Right renal pelvis (tissue), 4 donors: ENCODE results near the gene HAUS3. TPM values are rescaled to one million over a fixed set of nuclear protein-coding genes. Genes with fewer than 3 reads are reported as not detected.
A peak's percentile ranks its signal among the peaks of the same experiment; 100 is the strongest.

ENCODE experiments used
- DNase-seq, 4 donors: peaks; one replicate each; pipeline ENCODE4 v3.0.0-alpha.2; 2013; ENCODE audit warnings: low read depth in 4 of 4, low spot score in 3 of 4, missing footprints in 1 of 4
- polyA plus RNA-seq, 4 donors: library from polyadenylated mRNA; unstranded; fragments of 120-200 nt; gene quantifications; one replicate each; pipeline ENCODE4 v1.2.1, GENCODE V29; 2013; ENCODE audit not compliant: insufficient read length in 4 of 4

The HAUS3 gene
- polyA plus RNA-seq, 4 donors: 18.7 to 23.1 (median 22.4) TPM

- DNase-seq: no peak
Observed at GRCh38 chr4:2265113-2266110, 23.5 kb upstream of the HAUS3 start.

GRCh38 chr4:2264481-2265041, 22.6 kb upstream of the HAUS3 start:
- no peak for DNase-seq

GRCh38 chr4:2263926-2264321, 22.0 kb upstream of the HAUS3 start:
- no peak for DNase-seq

- DNase-seq: no peak
Observed at GRCh38 chr4:2262944-2263250, 21.0 kb upstream of the HAUS3 start.

GRCh38 chr4:2262145-2262943, 20.4 kb upstream of the HAUS3 start:
- DNase-seq: peak; percentile 93 to 99 (median 98)

GRCh38 chr4:2261853-2262144, 19.9 kb upstream of the HAUS3 start, which contains the start of gene MXD4:
Gene MXD4 (minus strand): TSS chr4:2262109. CDS start chr4:2261980, 129 bp downstream.
- DNase-seq: no peak

GRCh38 chr4:2261110-2261852, 19.4 kb upstream of the HAUS3 start:
- no peak for DNase-seq

GRCh38 chr4:2260344-2261109, 18.6 kb upstream of the HAUS3 start:
- no peak for DNase-seq

- no peak for DNase-seq
Observed at GRCh38 chr4:2259541-2260343, 17.8 kb upstream of the HAUS3 start.

GRCh38 chr4:2259036-2259540, 17.2 kb upstream of the HAUS3 start:
- no peak for DNase-seq

GRCh38 chr4:2258091-2259035, 16.4 kb upstream of the HAUS3 start:
- no peak for DNase-seq

GRCh38 chr4:2257361-2258081, 15.6 kb upstream of the HAUS3 start:
- DNase-seq: no peak

GRCh38 chr4:2256781-2257191, 14.9 kb upstream of the HAUS3 start:
- no peak for DNase-seq

- DNase-seq: no peak
Observed at GRCh38 chr4:2256156-2256731, 14.3 kb upstream of the HAUS3 start.

GRCh38 chr4:2255501-2256155, 13.7 kb upstream of the HAUS3 start:
- peak in 1 of 4 donors; percentile 12 for DNase-seq
